ENCODE data around the gene CMTM8.

DNA sequence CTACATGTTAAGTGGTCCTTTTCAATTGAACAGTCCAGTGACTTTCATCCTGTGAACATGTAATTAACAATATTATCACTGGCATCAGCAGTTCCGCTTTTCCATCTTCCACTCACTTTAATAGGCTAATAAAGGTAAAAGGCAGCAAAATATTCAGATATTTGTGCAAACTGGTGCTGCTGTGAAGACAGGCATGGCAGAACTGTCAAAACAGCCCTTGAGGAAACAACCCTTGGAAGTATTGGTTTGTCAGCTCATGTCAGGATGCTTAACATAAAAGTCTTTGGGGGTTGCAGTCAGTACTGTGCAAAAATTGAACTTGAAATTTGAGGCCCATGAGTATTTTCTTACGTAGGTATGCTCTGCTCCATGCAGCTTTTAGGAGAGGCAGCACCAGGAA is 81.1 kb downstream of the CMTM8 start:
- TF ChIP-seq CBX2 (IDR thresholded peaks at IDR 0.05; ENCODE audit: borderline replicate concordance, low read depth) (no peak), EP300 (IDR thresholded peaks at IDR 0.05) (no peak), NR3C1 (IDR thresholded peaks at IDR 0.05) (no peak), RAD21 (conservative IDR thresholded peaks at IDR 0.05 in 1 of 2, IDR thresholded peaks at IDR 0.05 in 1 of 2) (no peak), JUNB (IDR thresholded peaks at IDR 0.05) (no peak), POLR2A (IDR thresholded peaks at IDR 0.05; ENCODE audit: low read length) (no peak), PHF8 (IDR thresholded peaks at IDR 0.05; ENCODE audit: borderline replicate concordance, low read depth) (no peak), ZSCAN20 (CRISPR knock-in tag; IDR thresholded peaks at IDR 0.05) (no peak), MAFK (IDR thresholded peaks at IDR 0.05; ENCODE audit: partially characterized antibody) (no peak), POLR2AphosphoS2 (conservative IDR thresholded peaks at IDR 0.05; ENCODE audit: low read length) (no peak)
- TF ChIP-seq, protein P1, sequence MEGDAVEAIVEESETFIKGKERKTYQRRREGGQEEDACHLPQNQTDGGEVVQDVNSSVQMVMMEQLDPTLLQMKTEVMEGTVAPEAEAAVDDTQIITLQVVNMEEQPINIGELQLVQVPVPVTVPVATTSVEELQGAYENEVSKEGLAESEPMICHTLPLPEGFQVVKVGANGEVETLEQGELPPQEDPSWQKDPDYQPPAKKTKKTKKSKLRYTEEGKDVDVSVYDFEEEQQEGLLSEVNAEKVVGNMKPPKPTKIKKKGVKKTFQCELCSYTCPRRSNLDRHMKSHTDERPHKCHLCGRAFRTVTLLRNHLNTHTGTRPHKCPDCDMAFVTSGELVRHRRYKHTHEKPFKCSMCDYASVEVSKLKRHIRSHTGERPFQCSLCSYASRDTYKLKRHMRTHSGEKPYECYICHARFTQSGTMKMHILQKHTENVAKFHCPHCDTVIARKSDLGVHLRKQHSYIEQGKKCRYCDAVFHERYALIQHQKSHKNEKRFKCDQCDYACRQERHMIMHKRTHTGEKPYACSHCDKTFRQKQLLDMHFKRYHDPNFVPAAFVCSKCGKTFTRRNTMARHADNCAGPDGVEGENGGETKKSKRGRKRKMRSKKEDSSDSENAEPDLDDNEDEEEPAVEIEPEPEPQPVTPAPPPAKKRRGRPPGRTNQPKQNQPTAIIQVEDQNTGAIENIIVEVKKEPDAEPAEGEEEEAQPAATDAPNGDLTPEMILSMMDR (IDR thresholded peaks at IDR 0.05): no peak
- TF ChIP-seq, protein P2, sequence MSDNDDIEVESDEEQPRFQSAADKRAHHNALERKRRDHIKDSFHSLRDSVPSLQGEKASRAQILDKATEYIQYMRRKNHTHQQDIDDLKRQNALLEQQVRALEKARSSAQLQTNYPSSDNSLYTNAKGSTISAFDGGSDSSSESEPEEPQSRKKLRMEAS (IDR thresholded peaks at IDR 0.05): no peak

Data from A549 (cell line).